Muscle layer of duodenum (tissue), 2 donors: ENCODE measurements around the gene PSMB8.
"Not testable (repeated sequence)": the region's sequence is repeated elsewhere in the genome, so short reads cannot be mapped to it uniquely, and the experiment has no call there.

Experiments used
- H3K27ac ChIP-seq: one replicate; pipeline ENCODE4 v1.7.0; 2013; ENCODE audit warnings: mild to moderate bottlenecking, low read length
- H3K27me3 ChIP-seq: one replicate; pipeline ENCODE4 v1.7.0; 2013; ENCODE audit warnings: low read depth, mild to moderate bottlenecking, control low read depth, low read length
- H3K36me3 ChIP-seq, 2 donors: one replicate each; pipeline ENCODE4 v1.7.0; 2013; ENCODE audit warnings: low read length in 2 of 2, control low read depth in 1 of 2, mild to moderate bottlenecking in 1 of 2; ENCODE audit not compliant: insufficient read depth in 2 of 2, control insufficient read depth in 1 of 2
- H3K4me1 ChIP-seq, 2 donors: one replicate each; pipeline ENCODE4 v1.7.0; 2013; ENCODE audit warnings: low read length in 2 of 2, mild to moderate bottlenecking in 2 of 2, control low read depth in 1 of 2, moderate library complexity in 1 of 2; ENCODE audit not compliant: insufficient read depth in 2 of 2, control insufficient read depth in 1 of 2
- H3K4me3 ChIP-seq, 2 donors: one replicate each; pipeline ENCODE4 v1.7.0; 2013; ENCODE audit warnings: low read length in 2 of 2, low read depth in 1 of 2, mild to moderate bottlenecking in 1 of 2
- H3K9me3 ChIP-seq, 2 donors: one replicate each; pipeline ENCODE4 v1.7.0; 2013; ENCODE audit warnings: low read length in 2 of 2, control low read depth in 1 of 2, mild to moderate bottlenecking in 1 of 2; ENCODE audit not compliant: control insufficient read depth in 1 of 2
- donor health status: healthy.

Gene PSMB8

DNA sequence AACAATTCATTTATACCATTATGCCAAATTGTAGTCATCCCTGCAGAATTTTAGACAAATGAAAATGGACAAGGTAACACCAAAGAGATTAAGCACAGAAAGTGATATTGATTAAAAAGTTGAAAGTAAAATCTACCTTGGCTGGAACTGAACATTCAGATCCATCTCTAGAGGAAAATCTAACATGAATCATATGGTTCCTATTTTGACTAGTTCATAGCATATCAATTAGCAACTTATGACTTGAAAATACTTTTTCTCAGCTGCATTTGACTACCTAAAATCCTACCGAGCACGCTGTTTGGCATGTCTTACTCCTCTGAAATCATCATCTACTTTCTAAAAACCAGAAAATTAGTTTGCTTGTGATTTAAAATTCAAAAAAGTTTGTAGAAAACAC lies 32.8 kb upstream of the PSMB8 start:
- Histone ChIP-seq H3K27me3 (peaks cover 4% of the 10 kb centered on the region), H3K4me1 (no peaks in the 10 kb centered on the region), H3K36me3 (no peaks in the 10 kb centered on the region), H3K27ac (no peak overlapping the region), H3K9me3 (no peaks in the 10 kb centered on the region), H3K4me3 (no peak overlapping the region)

DNA sequence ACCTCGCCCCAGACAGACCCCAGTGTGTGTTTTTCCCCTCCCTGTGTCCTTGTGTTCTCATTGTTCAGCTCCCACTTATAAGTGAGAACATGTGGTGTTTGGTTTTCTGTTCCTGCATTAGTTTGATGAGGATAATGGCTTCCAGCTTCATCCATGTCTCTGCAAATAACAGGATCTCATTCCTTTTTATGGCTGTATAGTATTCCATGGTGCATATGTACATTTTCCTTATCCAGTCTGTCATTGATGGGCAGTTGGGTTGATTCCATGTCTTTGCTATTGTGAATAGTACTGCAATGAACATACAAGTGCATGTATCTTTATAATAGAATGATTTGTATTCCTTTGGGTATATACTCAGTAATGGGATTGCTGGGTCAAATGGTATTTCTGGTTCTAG lies 30.1 kb upstream of the PSMB8 start:
- not testable (repeated sequence) for H3K27ac ChIP-seq, H3K9me3 ChIP-seq, H3K4me1 ChIP-seq, H3K4me3 ChIP-seq, H3K27me3 ChIP-seq, H3K36me3 ChIP-seq

DNA sequence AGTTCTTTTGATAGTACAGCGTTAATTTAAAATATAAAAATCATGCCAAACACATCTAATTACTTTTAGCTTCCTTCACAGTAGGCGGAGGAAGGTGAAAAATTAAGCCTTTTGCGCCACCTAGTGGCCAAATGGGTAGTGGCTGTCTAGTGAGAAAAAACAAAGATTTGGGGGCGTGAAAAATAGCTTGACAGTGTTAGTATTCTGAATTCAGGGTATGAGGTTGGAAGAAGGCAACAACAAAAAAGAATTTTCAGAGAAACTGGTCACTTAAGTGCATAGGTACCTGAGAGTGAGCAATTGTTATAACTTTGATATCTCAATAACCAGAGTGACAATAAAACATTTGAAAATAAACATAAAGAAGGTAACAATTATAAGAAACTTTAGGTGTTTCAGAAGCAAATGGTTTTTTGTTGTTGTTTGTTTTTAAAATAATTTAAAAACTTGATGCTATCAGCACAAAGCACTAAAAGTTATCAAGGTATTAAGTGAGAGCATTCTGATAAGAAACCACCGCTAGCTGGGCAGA lies 24.5 kb upstream of the PSMB8 start:
- H3K27ac ChIP-seq, result no peak overlapping the region
- H3K36me3 ChIP-seq, result no peaks in the 10 kb centered on the region
- no peaks in the 10 kb centered on the region for H3K27me3 ChIP-seq
- no peak overlapping the region for H3K4me3 ChIP-seq
- no peaks in the 10 kb centered on the region for H3K9me3 ChIP-seq
- H3K4me1 ChIP-seq, result no peaks in the 10 kb centered on the region

GRCh38 chr6:32867554-32868256 lies 23.9 kb upstream of the PSMB8 start:
- no peak overlapping the region for H3K4me3 ChIP-seq
- no peak overlapping the region for H3K27ac ChIP-seq

GRCh38 chr6:32867022-32867477 lies 23.2 kb upstream of the PSMB8 start:
- no peak overlapping the region for H3K4me3 ChIP-seq
- H3K4me1 ChIP-seq, result no peaks in the 10 kb centered on the region
- H3K9me3 ChIP-seq, result no peaks in the 10 kb centered on the region
- H3K27me3 ChIP-seq, result no peaks in the 10 kb centered on the region
- no peak overlapping the region for H3K27ac ChIP-seq
- H3K36me3 ChIP-seq, result no peaks in the 10 kb centered on the region

More at GRCh38 chr6:32867554-32868256, 23.9 kb upstream of the PSMB8 start:
- H3K27me3 ChIP-seq, result no peaks in the 10 kb centered on the region
- H3K9me3 ChIP-seq, result no peaks in the 10 kb centered on the region
- H3K4me1 ChIP-seq, result no peaks in the 10 kb centered on the region
- H3K36me3 ChIP-seq, result no peaks in the 10 kb centered on the region

DNA sequence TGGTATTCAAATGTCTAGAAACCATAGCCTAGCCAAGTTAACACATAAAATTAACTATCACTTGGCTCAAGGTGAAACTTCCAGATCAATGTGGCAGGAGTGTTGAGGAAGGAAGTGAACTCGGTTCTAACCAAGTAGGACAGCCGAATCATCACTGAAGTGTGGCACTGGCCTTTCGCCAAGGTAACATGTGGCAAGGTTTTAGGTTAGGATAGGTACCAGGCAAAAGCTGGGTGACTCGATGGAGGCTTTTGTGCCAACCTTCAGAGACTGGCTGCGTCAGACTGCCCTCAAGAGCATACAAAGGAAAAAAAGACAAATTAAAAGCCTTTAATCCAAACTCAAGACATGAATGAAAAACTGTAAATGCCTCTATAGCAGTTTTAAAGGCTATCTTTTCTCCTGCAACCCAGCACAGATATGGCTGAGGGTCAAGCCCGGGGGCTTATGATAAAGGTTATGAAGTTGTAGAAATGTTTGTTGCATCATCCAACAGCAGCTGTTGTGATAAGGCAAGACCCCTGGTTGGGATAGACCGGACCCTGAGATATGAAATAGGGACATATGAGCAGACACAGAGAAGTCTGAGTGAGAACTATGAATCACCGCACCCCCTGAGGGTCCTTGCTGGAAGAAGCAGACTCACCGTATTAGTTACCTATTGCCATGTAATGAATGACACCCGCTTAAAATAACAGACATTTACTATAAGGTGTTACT lies 22.0 kb upstream of the PSMB8 start:
- no peaks in the 10 kb centered on the region for H3K36me3 ChIP-seq
- no peak overlapping the region for H3K4me3 ChIP-seq
- H3K27ac ChIP-seq, result no peak overlapping the region
- H3K9me3 ChIP-seq, result no peaks in the 10 kb centered on the region
- no peaks in the 10 kb centered on the region for H3K27me3 ChIP-seq
- no peaks in the 10 kb centered on the region for H3K4me1 ChIP-seq

GRCh38 chr6:32862725-32863124 lies 18.9 kb upstream of the PSMB8 start:
- Histone ChIP-seq H3K36me3 (peaks cover 16 to 17% of the 10 kb centered on the region in 2 donors), H3K27ac (no peak overlapping the region), H3K4me1 (no peaks in the 10 kb centered on the region), H3K4me3 (no peak overlapping the region), H3K9me3 (no peaks in the 10 kb centered on the region), H3K27me3 (no peaks in the 10 kb centered on the region)

DNA sequence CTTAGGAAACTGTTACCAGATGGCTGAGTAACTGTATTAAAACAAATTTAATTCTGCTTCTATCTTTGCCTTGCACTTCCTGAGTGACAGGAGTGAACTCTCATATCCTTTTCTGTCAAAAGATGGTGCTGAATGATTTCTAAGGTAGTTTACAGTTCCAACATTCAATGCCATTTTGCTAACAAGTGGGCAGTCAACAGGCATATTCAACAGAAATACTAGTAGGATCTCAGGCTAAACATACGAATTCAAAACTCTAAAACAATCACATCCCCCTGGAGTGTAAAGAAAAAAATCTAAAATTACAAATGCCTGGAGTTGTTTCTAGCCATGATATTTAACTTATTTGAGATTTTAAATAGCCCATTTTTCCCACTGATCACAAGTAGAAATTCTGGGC lies 16.8 kb upstream of the PSMB8 start:
- Histone ChIP-seq H3K9me3 (no peaks in the 10 kb centered on the region), H3K27ac (no peak overlapping the region), H3K4me3 (no peak overlapping the region), H3K27me3 (no peaks in the 10 kb centered on the region), H3K36me3 (peaks cover 22 to 23% of the 10 kb centered on the region in 2 donors), H3K4me1 (peaks cover under 1 to 1% of the 10 kb centered on the region in 2 donors)

DNA sequence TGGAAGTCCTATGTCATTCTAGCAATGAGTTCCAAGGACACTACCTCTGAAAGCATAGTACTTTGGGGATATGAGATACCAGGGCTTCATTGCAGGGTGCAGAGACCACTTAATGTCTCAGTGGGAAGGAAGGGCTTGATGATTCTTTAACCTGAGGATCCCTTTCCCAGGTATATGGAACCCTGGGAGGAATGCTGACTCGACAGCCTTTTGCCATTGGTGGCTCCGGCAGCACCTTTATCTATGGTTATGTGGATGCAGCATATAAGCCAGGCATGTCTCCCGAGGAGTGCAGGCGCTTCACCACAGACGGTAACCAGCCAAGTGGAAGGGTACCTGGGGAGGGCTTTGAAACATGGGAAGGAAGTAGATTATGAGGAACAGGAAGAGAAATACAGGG lies 14.3 kb upstream of the PSMB8 start:
- no peak overlapping the region for H3K4me3 ChIP-seq
- peaks cover 22 to 23% of the 10 kb centered on the region in 2 donors for H3K36me3 ChIP-seq
- H3K27me3 ChIP-seq, result no peaks in the 10 kb centered on the region
- no peak overlapping the region for H3K27ac ChIP-seq
- peaks cover 7 to 13% of the 10 kb centered on the region in 2 donors for H3K4me1 ChIP-seq
- no peaks in the 10 kb centered on the region for H3K9me3 ChIP-seq

GRCh38 chr6:32857156-32857891 lies 13.5 kb upstream of the PSMB8 start:
- peaks cover 22 to 23% of the 10 kb centered on the region in 2 donors for H3K36me3 ChIP-seq
- no peaks in the 10 kb centered on the region for H3K9me3 ChIP-seq
- no peaks in the 10 kb centered on the region for H3K27me3 ChIP-seq
- no peak overlapping the region for H3K4me3 ChIP-seq
- H3K27ac ChIP-seq, result no peak overlapping the region
- H3K4me1 ChIP-seq, result peaks cover 8 to 13% of the 10 kb centered on the region in 2 donors
